ENCODE measurements around the gene CDC5L.

CDC5L gene

DNA sequence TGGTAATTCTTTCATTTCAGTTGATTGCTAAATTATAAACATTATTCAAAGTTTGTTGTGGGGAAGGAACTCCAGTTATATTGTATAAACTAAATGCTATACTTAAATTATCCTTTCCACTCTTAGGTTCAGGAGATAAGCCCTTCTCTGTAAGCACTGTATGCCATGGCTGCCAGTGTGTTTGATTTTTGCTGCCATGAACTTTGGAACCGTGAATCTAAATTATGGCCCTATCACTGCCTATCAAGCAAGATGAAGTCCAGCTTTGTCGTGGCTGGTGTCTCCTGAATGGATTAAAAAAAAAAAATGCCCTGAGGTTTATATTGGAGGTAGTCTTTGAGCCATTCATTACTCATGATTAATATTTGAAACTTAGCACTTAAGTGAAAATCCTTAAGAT lies 44.7 kb downstream of the CDC5L start:
- no peak for DNase-seq (ENCODE audit: low spot score)
- in situ Hi-C loops (cut with MboI; ENCODE audit: low sequenced_read_pairs, unreplicated experiment): no loop called here
- TF ChIP-seq, protein P1, sequence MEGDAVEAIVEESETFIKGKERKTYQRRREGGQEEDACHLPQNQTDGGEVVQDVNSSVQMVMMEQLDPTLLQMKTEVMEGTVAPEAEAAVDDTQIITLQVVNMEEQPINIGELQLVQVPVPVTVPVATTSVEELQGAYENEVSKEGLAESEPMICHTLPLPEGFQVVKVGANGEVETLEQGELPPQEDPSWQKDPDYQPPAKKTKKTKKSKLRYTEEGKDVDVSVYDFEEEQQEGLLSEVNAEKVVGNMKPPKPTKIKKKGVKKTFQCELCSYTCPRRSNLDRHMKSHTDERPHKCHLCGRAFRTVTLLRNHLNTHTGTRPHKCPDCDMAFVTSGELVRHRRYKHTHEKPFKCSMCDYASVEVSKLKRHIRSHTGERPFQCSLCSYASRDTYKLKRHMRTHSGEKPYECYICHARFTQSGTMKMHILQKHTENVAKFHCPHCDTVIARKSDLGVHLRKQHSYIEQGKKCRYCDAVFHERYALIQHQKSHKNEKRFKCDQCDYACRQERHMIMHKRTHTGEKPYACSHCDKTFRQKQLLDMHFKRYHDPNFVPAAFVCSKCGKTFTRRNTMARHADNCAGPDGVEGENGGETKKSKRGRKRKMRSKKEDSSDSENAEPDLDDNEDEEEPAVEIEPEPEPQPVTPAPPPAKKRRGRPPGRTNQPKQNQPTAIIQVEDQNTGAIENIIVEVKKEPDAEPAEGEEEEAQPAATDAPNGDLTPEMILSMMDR (IDR thresholded peaks at IDR 0.05; ENCODE audit: borderline replicate concordance, control extremely low read depth, extremely low read depth, insufficient read depth, missing control alignments): no peak

GRCh38 chr6:44432726-44433125 lies 45.2 kb downstream of the CDC5L start:
- TF ChIP-seq, protein P1 (IDR thresholded peaks at IDR 0.05; ENCODE audit: borderline replicate concordance, control extremely low read depth, extremely low read depth, insufficient read depth, missing control alignments): no peak
- in situ Hi-C loops (cut with MboI; ENCODE audit: low sequenced_read_pairs, unreplicated experiment): no loop called here
- no peak for DNase-seq (ENCODE audit: low spot score)

DNA sequence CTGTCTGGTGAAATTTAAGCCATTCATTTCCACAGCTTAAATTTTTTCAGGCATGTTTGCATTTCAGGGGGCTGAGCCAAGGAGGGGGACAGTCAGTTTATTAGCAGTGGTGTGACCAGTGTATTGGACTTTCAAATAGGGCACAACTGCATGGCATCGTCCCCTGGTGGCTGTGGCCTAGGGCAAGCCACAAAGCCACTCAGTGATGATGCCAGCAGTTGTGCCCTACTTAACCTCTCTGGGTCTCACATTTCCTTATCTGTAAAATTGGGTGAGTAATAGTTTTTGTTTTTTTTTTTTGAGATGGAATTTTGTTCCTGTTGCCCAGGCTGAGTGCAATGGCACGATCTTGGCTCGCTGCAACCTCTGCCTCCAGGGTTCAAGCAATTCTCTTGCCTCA lies 48.0 kb downstream of the CDC5L start:
- TF ChIP-seq, protein P1 (IDR thresholded peaks at IDR 0.05; ENCODE audit: borderline replicate concordance, control extremely low read depth, extremely low read depth, insufficient read depth, missing control alignments): no peak
- in situ Hi-C loops (cut with MboI; ENCODE audit: low sequenced_read_pairs, unreplicated experiment): no loop called here
- no peak for DNase-seq (ENCODE audit: low spot score)

DNA sequence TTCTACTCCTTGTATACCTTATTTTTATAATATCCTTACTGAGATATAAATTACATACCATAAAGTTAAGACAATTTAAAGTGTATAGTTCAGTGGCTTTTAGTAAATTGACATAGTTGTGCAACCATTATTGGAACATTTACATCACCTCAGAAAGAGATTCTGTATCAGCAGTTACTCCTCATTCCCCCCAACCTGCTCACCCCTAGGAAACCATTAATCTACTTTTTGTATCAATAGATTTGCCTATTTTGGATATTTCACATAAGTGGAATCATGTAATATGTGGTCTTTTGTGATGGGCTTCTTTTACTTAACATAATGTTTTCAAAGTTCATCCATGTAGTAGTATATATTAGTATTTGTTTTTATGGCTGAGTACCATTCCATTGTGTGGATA lies 51.3 kb downstream of the CDC5L start:
- DNase-seq (ENCODE audit: low spot score): no peak
- TF ChIP-seq, protein P1 (IDR thresholded peaks at IDR 0.05; ENCODE audit: borderline replicate concordance, control extremely low read depth, extremely low read depth, insufficient read depth, missing control alignments): no peak
- in situ Hi-C loops (cut with MboI; ENCODE audit: low sequenced_read_pairs, unreplicated experiment): no loop called here

GRCh38 chr6:44439270-44440045 lies 52.0 kb downstream of the CDC5L start:
- TF ChIP-seq, protein P1 (IDR thresholded peaks at IDR 0.05; ENCODE audit: borderline replicate concordance, control extremely low read depth, extremely low read depth, insufficient read depth, missing control alignments): no peak
- DNase-seq (ENCODE audit: low spot score): no peak
- in situ Hi-C loops (cut with MboI; ENCODE audit: low sequenced_read_pairs, unreplicated experiment): no loop called here

- in situ Hi-C loops (cut with MboI; ENCODE audit: low sequenced_read_pairs, unreplicated experiment): no loop called here
- no peak for DNase-seq (ENCODE audit: low spot score)
- TF ChIP-seq, protein P1 (IDR thresholded peaks at IDR 0.05; ENCODE audit: borderline replicate concordance, control extremely low read depth, extremely low read depth, insufficient read depth, missing control alignments): no peak
These were observed 53.8 kb downstream of the CDC5L start for GRCh38 chr6:44441091-44441855.
